Liver (tissue), 3 donors: ENCODE results near the gene PLEKHG4.

Experiments used
- FOXA1 ChIP-seq: IDR thresholded peaks from 2 replicates; pipeline ENCODE4 v1.6.1; 2016; ENCODE audit warnings: antibody characterized with exemption
- HNF4G ChIP-seq: IDR thresholded peaks from 2 replicates; pipeline ENCODE4 v1.6.1; 2016; ENCODE audit warnings: antibody characterized with exemption
- MAX ChIP-seq: IDR thresholded peaks from 2 replicates; pipeline ENCODE4 v1.6.1; 2016; ENCODE audit warnings: antibody characterized with exemption
- TF ChIP-seq, protein P1 (sequence below): fragments of 150-350 bp; IDR thresholded peaks from 2 replicates; pipeline ENCODE4 v1.5.1; 2017; ENCODE audit warnings: improper control_type of control experiment, low read depth, low read length; ENCODE audit not compliant: missing input control
- TF ChIP-seq, protein P2 (sequence below): IDR thresholded peaks from 2 replicates; pipeline ENCODE4 v1.6.1; 2016; ENCODE audit warnings: antibody characterized with exemption, mild to moderate bottlenecking
- donor health status: healthy.
- donor health status: healthy.

GRCh38 chr16:67250045-67250327, 29.3 kb upstream of the PLEKHG4 start:
- TF ChIP-seq, protein P1, sequence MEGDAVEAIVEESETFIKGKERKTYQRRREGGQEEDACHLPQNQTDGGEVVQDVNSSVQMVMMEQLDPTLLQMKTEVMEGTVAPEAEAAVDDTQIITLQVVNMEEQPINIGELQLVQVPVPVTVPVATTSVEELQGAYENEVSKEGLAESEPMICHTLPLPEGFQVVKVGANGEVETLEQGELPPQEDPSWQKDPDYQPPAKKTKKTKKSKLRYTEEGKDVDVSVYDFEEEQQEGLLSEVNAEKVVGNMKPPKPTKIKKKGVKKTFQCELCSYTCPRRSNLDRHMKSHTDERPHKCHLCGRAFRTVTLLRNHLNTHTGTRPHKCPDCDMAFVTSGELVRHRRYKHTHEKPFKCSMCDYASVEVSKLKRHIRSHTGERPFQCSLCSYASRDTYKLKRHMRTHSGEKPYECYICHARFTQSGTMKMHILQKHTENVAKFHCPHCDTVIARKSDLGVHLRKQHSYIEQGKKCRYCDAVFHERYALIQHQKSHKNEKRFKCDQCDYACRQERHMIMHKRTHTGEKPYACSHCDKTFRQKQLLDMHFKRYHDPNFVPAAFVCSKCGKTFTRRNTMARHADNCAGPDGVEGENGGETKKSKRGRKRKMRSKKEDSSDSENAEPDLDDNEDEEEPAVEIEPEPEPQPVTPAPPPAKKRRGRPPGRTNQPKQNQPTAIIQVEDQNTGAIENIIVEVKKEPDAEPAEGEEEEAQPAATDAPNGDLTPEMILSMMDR = no peak
- TF ChIP-seq, protein P2, sequence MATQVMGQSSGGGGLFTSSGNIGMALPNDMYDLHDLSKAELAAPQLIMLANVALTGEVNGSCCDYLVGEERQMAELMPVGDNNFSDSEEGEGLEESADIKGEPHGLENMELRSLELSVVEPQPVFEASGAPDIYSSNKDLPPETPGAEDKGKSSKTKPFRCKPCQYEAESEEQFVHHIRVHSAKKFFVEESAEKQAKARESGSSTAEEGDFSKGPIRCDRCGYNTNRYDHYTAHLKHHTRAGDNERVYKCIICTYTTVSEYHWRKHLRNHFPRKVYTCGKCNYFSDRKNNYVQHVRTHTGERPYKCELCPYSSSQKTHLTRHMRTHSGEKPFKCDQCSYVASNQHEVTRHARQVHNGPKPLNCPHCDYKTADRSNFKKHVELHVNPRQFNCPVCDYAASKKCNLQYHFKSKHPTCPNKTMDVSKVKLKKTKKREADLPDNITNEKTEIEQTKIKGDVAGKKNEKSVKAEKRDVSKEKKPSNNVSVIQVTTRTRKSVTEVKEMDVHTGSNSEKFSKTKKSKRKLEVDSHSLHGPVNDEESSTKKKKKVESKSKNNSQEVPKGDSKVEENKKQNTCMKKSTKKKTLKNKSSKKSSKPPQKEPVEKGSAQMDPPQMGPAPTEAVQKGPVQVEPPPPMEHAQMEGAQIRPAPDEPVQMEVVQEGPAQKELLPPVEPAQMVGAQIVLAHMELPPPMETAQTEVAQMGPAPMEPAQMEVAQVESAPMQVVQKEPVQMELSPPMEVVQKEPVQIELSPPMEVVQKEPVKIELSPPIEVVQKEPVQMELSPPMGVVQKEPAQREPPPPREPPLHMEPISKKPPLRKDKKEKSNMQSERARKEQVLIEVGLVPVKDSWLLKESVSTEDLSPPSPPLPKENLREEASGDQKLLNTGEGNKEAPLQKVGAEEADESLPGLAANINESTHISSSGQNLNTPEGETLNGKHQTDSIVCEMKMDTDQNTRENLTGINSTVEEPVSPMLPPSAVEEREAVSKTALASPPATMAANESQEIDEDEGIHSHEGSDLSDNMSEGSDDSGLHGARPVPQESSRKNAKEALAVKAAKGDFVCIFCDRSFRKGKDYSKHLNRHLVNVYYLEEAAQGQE = no peak
- TF ChIP-seq FOXA1 = no peak
- TF ChIP-seq MAX = no peak
- TF ChIP-seq HNF4G = no peak
